Measurements from ENCODE around the gene PLD3.

GRCh38 chr19:40371802-40372122, 23.3 kb downstream of the PLD3 start:
- TF ChIP-seq SP1 (IDR thresholded peaks at IDR 0.05) (no peak), FOXK2 (IDR thresholded peaks at IDR 0.05) (no peak), CTBP1 (IDR thresholded peaks at IDR 0.05; ENCODE audit: borderline replicate concordance) (no peak), SUZ12 (IDR thresholded peaks at IDR 0.05) (no peak), ARNT (IDR thresholded peaks at IDR 0.05) (no peak), BHLHE40 (IDR thresholded peaks at IDR 0.05; ENCODE audit: borderline replicate concordance) (no peak), FOXM1 (IDR thresholded peaks at IDR 0.05; ENCODE audit: borderline replicate concordance) (no peak), TARDBP (IDR thresholded peaks at IDR 0.05) (no peak)
